Effector memory CD8-positive, alpha-beta T cell (primary cell): Measurements from ENCODE around the gene LRRC31.

Experiments used
- ATAC-seq: fragments of 150-1000 bp; cut with Tn5 transposase; replicated peaks from 2 replicates; pipeline ENCODE4 v1.10.0; 2021; ENCODE audit warnings: mild to moderate bottlenecking, moderate library complexity
- DNase-seq, 3 experiments: peaks; one replicate each; pipeline ENCODE4 v3.0.0; 2021
- H3K27ac Mint-ChIP-seq, 2 donors: one replicate each; pipeline ENCODE4 v1.8.0; 2022; ENCODE audit warnings: mild to moderate bottlenecking in 2 of 2, mixed read lengths in 2 of 2, moderate library complexity in 2 of 2
- H3K27me3 Mint-ChIP-seq, 2 donors: one replicate each; pipeline ENCODE4 v1.8.0; 2022; ENCODE audit warnings: mixed read lengths in 2 of 2
- H3K36me3 Mint-ChIP-seq: one replicate; pipeline ENCODE4 v1.8.0; 2022; ENCODE audit warnings: mild to moderate bottlenecking, moderate library complexity, mixed read lengths; ENCODE audit not compliant: insufficient read depth
- H3K4me1 Mint-ChIP-seq, 2 donors: one replicate each; pipeline ENCODE4 v1.8.0; 2022; ENCODE audit warnings: low read depth in 2 of 2, mixed read lengths in 2 of 2
- H3K4me3 Mint-ChIP-seq, 2 donors: one replicate each; pipeline ENCODE4 v1.8.0; 2022; ENCODE audit warnings: mild to moderate bottlenecking in 2 of 2, mixed read lengths in 2 of 2, moderate library complexity in 2 of 2
- H3K9me3 Mint-ChIP-seq, 2 donors: one replicate each; pipeline ENCODE4 v1.8.0; 2022; ENCODE audit warnings: mixed read lengths in 2 of 2

The LRRC31 gene

GRCh38 chr3:169815590-169816150 is 54.1 kb downstream of the LRRC31 start:
- H3K36me3 Mint-ChIP-seq: peaks cover 19% of the 10 kb centered on the region
- H3K27ac Mint-ChIP-seq: no peak overlapping the region
- ATAC-seq: no peak
- H3K9me3 Mint-ChIP-seq: peaks cover 0 to 6% of the 10 kb centered on the region in 2 donors
- DNase-seq: no peak
- H3K4me3 Mint-ChIP-seq: no peak overlapping the region
- H3K27me3 Mint-ChIP-seq: peaks cover 18 to 40% of the 10 kb centered on the region in 2 donors
- H3K4me1 Mint-ChIP-seq: peaks cover 21 to 22% of the 10 kb centered on the region in 2 donors

- peaks cover 19% of the 10 kb centered on the region for H3K36me3 Mint-ChIP-seq
- peaks cover 21 to 22% of the 10 kb centered on the region in 2 donors for H3K4me1 Mint-ChIP-seq
- H3K4me3 Mint-ChIP-seq: peak overlapping the region; percentile 89 to 92
- ATAC-seq: peak; percentile 85
- peak; percentile 71 to 73 (median 72) for DNase-seq
- H3K27ac Mint-ChIP-seq: peak overlapping the region; percentile 73 to 89
- H3K27me3 Mint-ChIP-seq: peaks cover 13 to 31% of the 10 kb centered on the region in 2 donors
- H3K9me3 Mint-ChIP-seq: peaks cover 0 to 6% of the 10 kb centered on the region in 2 donors
Observed at GRCh38 chr3:169813757-169814517, 55.8 kb downstream of the LRRC31 start.

GRCh38 chr3:169813278-169813677 is 56.5 kb downstream of the LRRC31 start:
- peak overlapping the region; percentile 73 to 89 for H3K27ac Mint-ChIP-seq
- DNase-seq: no peak
- peaks cover 21 to 22% of the 10 kb centered on the region in 2 donors for H3K4me1 Mint-ChIP-seq
- peaks cover 19% of the 10 kb centered on the region for H3K36me3 Mint-ChIP-seq
- peaks cover 10 to 26% of the 10 kb centered on the region in 2 donors for H3K27me3 Mint-ChIP-seq
- peaks cover 0 to 6% of the 10 kb centered on the region in 2 donors for H3K9me3 Mint-ChIP-seq
- no peak for ATAC-seq
- peak overlapping the region; percentile 89 to 92 for H3K4me3 Mint-ChIP-seq

- peak within 1 kb of the TSS; percentile 89 to 92 for H3K4me3 Mint-ChIP-seq
- peaks cover 21 to 22% of the 10 kb centered on the region in 2 donors for H3K4me1 Mint-ChIP-seq
- H3K9me3 Mint-ChIP-seq: peaks cover 0 to 6% of the 10 kb centered on the region in 2 donors
- peaks cover 19% of the 10 kb centered on the region for H3K36me3 Mint-ChIP-seq
- H3K27me3 Mint-ChIP-seq: peaks cover 3 to 19% of the 10 kb centered on the region in 2 donors
- H3K27ac Mint-ChIP-seq: peak within 1 kb of the TSS; percentile 73 to 89
- DNase-seq: peak; percentile 30 to 46 (median 31)
- ATAC-seq: peak; percentile 65
Observed at GRCh38 chr3:169812332-169813235, 57.2 kb downstream of the LRRC31 start, which contains the start of the genes LRRC34 and LRRIQ4. TSS of gene LRRC34 (minus strand) at chr3:169812904. CDS start at chr3:169812548, 356 bp downstream. TSS of gene LRRIQ4 (plus strand) at chr3:169812870. CDS start at chr3:169821922, 9,052 bp downstream.

GRCh38 chr3:169811631-169812331 is 58.0 kb downstream of the LRRC31 start:
- DNase-seq (no peak), ATAC-seq (peak; percentile 2)
- H3K4me3 Mint-ChIP-seq: peak overlapping the region; percentile 89 to 92
- H3K9me3 Mint-ChIP-seq: peaks cover 0 to 6% of the 10 kb centered on the region in 2 donors
- H3K27ac Mint-ChIP-seq: no peak overlapping the region
- H3K36me3 Mint-ChIP-seq: peaks cover 19% of the 10 kb centered on the region
- peaks cover 0 to 19% of the 10 kb centered on the region in 2 donors for H3K27me3 Mint-ChIP-seq
- peaks cover 21 to 22% of the 10 kb centered on the region in 2 donors for H3K4me1 Mint-ChIP-seq

- DNase-seq (no peak), ATAC-seq (no peak)
- Mint-ChIP-seq H3K27me3 (peaks cover 0 to 8% of the 10 kb centered on the region in 2 donors), H3K4me1 (peaks cover 19 to 21% of the 10 kb centered on the region in 2 donors), H3K36me3 (peaks cover 13% of the 10 kb centered on the region), H3K9me3 (no peaks in the 10 kb centered on the region), H3K4me3 (no peak overlapping the region), H3K27ac (no peak overlapping the region)
Observed at GRCh38 chr3:169809230-169809795, 60.4 kb downstream of the LRRC31 start.

GRCh38 chr3:169804681-169805080 is 65.1 kb downstream of the LRRC31 start:
- DNase-seq: no peak
- no peak for ATAC-seq
- H3K27me3 Mint-ChIP-seq: no peaks in the 10 kb centered on the region
- no peak overlapping the region for H3K4me3 Mint-ChIP-seq
- H3K27ac Mint-ChIP-seq: no peak overlapping the region
- H3K36me3 Mint-ChIP-seq: no peaks in the 10 kb centered on the region
- H3K9me3 Mint-ChIP-seq: no peaks in the 10 kb centered on the region
- no peaks in the 10 kb centered on the region for H3K4me1 Mint-ChIP-seq

- ATAC-seq: no peak
- Mint-ChIP-seq H3K36me3 (peaks cover 23% of the 10 kb centered on the region), H3K27ac (no peak overlapping the region), H3K4me1 (peaks cover 0 to 3% of the 10 kb centered on the region in 2 donors), H3K27me3 (no peaks in the 10 kb centered on the region), H3K9me3 (no peaks in the 10 kb centered on the region), H3K4me3 (no peak overlapping the region)
- DNase-seq: no peak
Observed at GRCh38 chr3:169792359-169792758, 77.4 kb downstream of the LRRC31 start.

GRCh38 chr3:169790687-169791429 is 78.9 kb downstream of the LRRC31 start:
- H3K36me3 Mint-ChIP-seq: peaks cover 38% of the 10 kb centered on the region
- DNase-seq: no peak
- ATAC-seq: peak; percentile 43
- H3K27me3 Mint-ChIP-seq: no peaks in the 10 kb centered on the region
- H3K4me3 Mint-ChIP-seq: no peak overlapping the region
- no peaks in the 10 kb centered on the region for H3K9me3 Mint-ChIP-seq
- peaks cover 0 to 3% of the 10 kb centered on the region in 2 donors for H3K4me1 Mint-ChIP-seq
- H3K27ac Mint-ChIP-seq: peak overlapping the region in 1 of 2 donors; percentile 65

GRCh38 chr3:169790219-169790618 is 79.5 kb downstream of the LRRC31 start:
- DNase-seq (no peak), ATAC-seq (no peak)
- Mint-ChIP-seq H3K27me3 (no peaks in the 10 kb centered on the region), H3K9me3 (no peaks in the 10 kb centered on the region), H3K4me3 (no peak overlapping the region), H3K36me3 (peaks cover 43% of the 10 kb centered on the region), H3K27ac (peak overlapping the region in 1 of 2 donors; percentile 65), H3K4me1 (peaks cover 0 to 3% of the 10 kb centered on the region in 2 donors)
